IMR-90 (cell line): ENCODE measurements around the gene SLC2A6. TPM values are rescaled to one million over a fixed set of nuclear protein-coding genes. Genes with fewer than 3 reads are reported as not detected.

Experiments used
- ATAC-seq: fragments of 200-7000 bp; cut with Tn5 transposase; 2 replicates; pipeline ENCODE4 v1.9.1; 2020; ENCODE audit warnings: low read depth, mild to moderate bottlenecking, moderate library complexity
- BruUV-seq: library from RNA; stranded (reverse); fragments of 400-500 nt; replicated peaks from 2 replicates; lab custom pipeline; 2021; lab: Mats Ljungman, UMichigan
- CTCF ChIA-PET: fragments of 300-600 bp; formaldehyde crosslinking; extraction: SDS; loops from one replicate; lab custom pipeline; 2021; ENCODE audit warnings: antibody characterized with exemption; lab: Yijun Ruan, JAX
- POLR2A ChIA-PET: fragments of 300-600 bp; sonication (Branson Sonifier 250); formaldehyde crosslinking; loops from one replicate; lab custom pipeline; 2022; ENCODE audit warnings: antibody characterized with exemption; ENCODE audit not compliant: unreplicated experiment; lab: Charles Lee
- DNase-seq: peaks from one replicate; pipeline ENCODE4 v3.0.0; 2013
- H2AFZ ChIP-seq: replicated peaks from 2 replicates; pipeline ENCODE3; 2013; ENCODE audit warnings: low read length, mild to moderate bottlenecking; ENCODE audit not compliant: poor library complexity
- H2AK5ac ChIP-seq: 2 replicates; pipeline ENCODE4 v1.6.1; 2013; ENCODE audit warnings: low read depth, low read length, inconsistent platforms
- H2AK9ac ChIP-seq: replicated peaks from 2 replicates; pipeline ENCODE3; 2013; ENCODE audit warnings: mild to moderate bottlenecking, low read depth, low read length, moderate library complexity; ENCODE audit not compliant: poor library complexity
- H2BK120ac ChIP-seq: 2 replicates; pipeline ENCODE4 v1.6.1; 2013; ENCODE audit warnings: low read depth, low read length, inconsistent platforms
- H2BK15ac ChIP-seq: 3 replicates; pipeline ENCODE4 v1.6.1; 2013; ENCODE audit warnings: low read depth, low read length, inconsistent platforms
- H2BK20ac ChIP-seq: 2 replicates; pipeline ENCODE4 v1.6.1; 2013; ENCODE audit warnings: low read depth, mild to moderate bottlenecking, inconsistent platforms, low read length, moderate library complexity
- H2BK5ac ChIP-seq: 2 replicates; pipeline ENCODE4 v1.6.1; 2013; ENCODE audit warnings: mild to moderate bottlenecking, low read depth, low read length, inconsistent platforms; ENCODE audit not compliant: poor library complexity, severe bottlenecking
- H3K14ac ChIP-seq: replicated peaks from 2 replicates; pipeline ENCODE4 v1.6.1; 2013; ENCODE audit warnings: low read depth, low read length, inconsistent platforms
- H3K18ac ChIP-seq: 2 replicates; pipeline ENCODE4 v1.6.1; 2013; ENCODE audit warnings: low read depth, low read length, control low read depth
- H3K23ac ChIP-seq: 2 replicates; pipeline ENCODE4 v1.6.1; 2013; ENCODE audit warnings: low read depth, low read length, inconsistent platforms
- H3K27ac ChIP-seq: 2 replicates; pipeline ENCODE4 v1.5.1; 2013; ENCODE audit warnings: mild to moderate bottlenecking, control low read depth, low read length; ENCODE audit not compliant: insufficient read depth
- H3K27me3 ChIP-seq: 2 replicates; pipeline ENCODE4 v1.6.1; 2013; ENCODE audit warnings: low read length; ENCODE audit not compliant: control insufficient read depth, insufficient read depth
- H3K36me3 ChIP-seq: 2 replicates; pipeline ENCODE4 v1.6.1; 2013; ENCODE audit warnings: low read length, mixed read lengths; ENCODE audit not compliant: control insufficient read depth, insufficient read depth
- H3K4ac ChIP-seq: 2 replicates; pipeline ENCODE4 v1.6.1; 2013; ENCODE audit warnings: low read depth, low read length, inconsistent platforms
- H3K4me1 ChIP-seq: 2 replicates; pipeline ENCODE4 v1.6.1; 2013; ENCODE audit warnings: low read length, mixed read lengths; ENCODE audit not compliant: control insufficient read depth, insufficient read depth
- H3K4me2 ChIP-seq: 2 replicates; pipeline ENCODE4 v1.6.1; 2013; ENCODE audit warnings: low read depth, mild to moderate bottlenecking, control low read depth, low read length, moderate library complexity
- H3K4me3 ChIP-seq: 2 replicates; pipeline ENCODE4 v1.5.1; 2013; ENCODE audit warnings: low read depth, mild to moderate bottlenecking, control low read depth, low read length, moderate library complexity; ENCODE audit not compliant: insufficient read depth
- H3K56ac ChIP-seq: 2 replicates; pipeline ENCODE4 v1.6.1; 2013; ENCODE audit warnings: low read length, inconsistent platforms; ENCODE audit not compliant: insufficient read depth; ENCODE audit errors: extremely low read depth
- H3K79me1 ChIP-seq, 2 experiments: 2 replicates each; pipeline ENCODE4 v1.6.1; 2013; ENCODE audit warnings: low read length in 2 of 2, inconsistent platforms in 1 of 2, low read depth in 1 of 2
- H3K9ac ChIP-seq: 2 replicates; pipeline ENCODE4 v1.6.1; 2013; ENCODE audit warnings: low read depth, low read length, control low read depth
- H3K9me1 ChIP-seq: 2 replicates; pipeline ENCODE4 v1.6.1; 2013; ENCODE audit warnings: low read length, inconsistent platforms; ENCODE audit not compliant: insufficient read depth
- H3K9me3 ChIP-seq: 2 replicates; pipeline ENCODE4 v1.6.1; 2013; ENCODE audit warnings: low read length; ENCODE audit not compliant: control insufficient read depth, insufficient read depth
- H4K20me1 ChIP-seq: 2 replicates; pipeline ENCODE4 v1.6.1; 2013; ENCODE audit warnings: low read length, inconsistent platforms; ENCODE audit not compliant: insufficient read depth
- H4K5ac ChIP-seq: 2 replicates; pipeline ENCODE4 v1.6.1; 2013; ENCODE audit warnings: mild to moderate bottlenecking, low read depth, low read length, control low read depth
- H4K8ac ChIP-seq, 2 experiments: 2 replicates each; pipeline ENCODE4 v1.6.1; 2013; ENCODE audit warnings: low read depth in 2 of 2, low read length in 2 of 2, control low read depth in 1 of 2, inconsistent platforms in 1 of 2
- H4K91ac ChIP-seq: 2 replicates; pipeline ENCODE4 v1.6.1; 2013; ENCODE audit warnings: low read depth, low read length, inconsistent platforms; ENCODE audit not compliant: insufficient read depth
- BHLHE40 ChIP-seq: fragments of 150-350 bp; IDR thresholded peaks from 2 replicates; pipeline ENCODE4 v1.6.1; 2016; ENCODE audit warnings: mild to moderate bottlenecking, low read depth, low read length
- CHD1 ChIP-seq: IDR thresholded peaks from 2 replicates; pipeline ENCODE4 v1.6.1; 2012; ENCODE audit warnings: low read depth, low read length, improper control_type of control experiment
- MAFK ChIP-seq: IDR thresholded peaks from 2 replicates; pipeline ENCODE4 v1.6.1; 2012; ENCODE audit warnings: low read depth, low read length, improper control_type of control experiment
- MAZ ChIP-seq: IDR thresholded peaks from 2 replicates; pipeline ENCODE4 v1.6.1; 2012; ENCODE audit warnings: low read depth, mild to moderate bottlenecking, low read length, improper control_type of control experiment, moderate library complexity, borderline replicate concordance
- MXI1 ChIP-seq: IDR thresholded peaks from 2 replicates; pipeline ENCODE4 v1.6.1; 2012; ENCODE audit warnings: low read depth, mild to moderate bottlenecking, low read length, moderate library complexity, borderline replicate concordance
- NFE2L2 ChIP-seq: fragments of 150-350 bp; IDR thresholded peaks from 2 replicates; pipeline ENCODE4 v1.6.1; 2016; ENCODE audit warnings: low read depth, mild to moderate bottlenecking, low read length
- POLR2A ChIP-seq: IDR thresholded peaks from 2 replicates; pipeline ENCODE4 v1.6.1; 2012; ENCODE audit warnings: mild to moderate bottlenecking, low read depth, low read length
- RAD21 ChIP-seq: IDR thresholded peaks from 2 replicates; pipeline ENCODE4 v1.6.1; 2012; ENCODE audit warnings: low read length, improper control_type of control experiment
- WGBS, 2 experiments: methylation state at CpG; one replicate each; pipeline versions ENCODE4 v1.1.5 to v1.1.7; 2013; ENCODE audit warnings: missing lambda C conversion rate in 2 of 2; ENCODE audit not compliant: insufficient read length in 1 of 2; ENCODE audit errors: extremely low coverage in 2 of 2; 5-methylcytosine and 5-hydroxymethylcytosine counted together
- dilution Hi-C: fragments of 300-500 bp; cut with HindIII; formaldehyde crosslinking; loops from one replicate; pipeline ENCODE4 v1.14.3; 2018; ENCODE audit warnings: low sequenced_read_pairs; ENCODE audit not compliant: unreplicated experiment
- in situ Hi-C: fragments of 300-500 bp; cut with MboI; formaldehyde crosslinking; loops from 3 replicates; pipeline ENCODE4 v1.14.3; 2019; ENCODE audit warnings: low sequenced_read_pairs, inconsistent platforms, mixed read lengths
- intact Hi-C: fragments of 100-400 bp; cut with micrococcal nuclease; formaldehyde crosslinking; loops from 2 replicates; pipeline ENCODE4 v1.10.0; 2022
- polyA plus RNA-seq, 3 experiments: library from polyadenylated mRNA; depleted of rRNA; stranded (reverse); fragments of >200 nt; gene quantifications; 2 replicates each; pipeline ENCODE4 v1.2.3, GENCODE V29; 2012; ENCODE audit warnings: low replicate concordance in 1 of 3
- total RNA-seq: library from RNA; depleted of rRNA; stranded (reverse); fragments of >200 nt; gene quantifications from 2 replicates; pipeline ENCODE4 v1.2.3, GENCODE V29; 2012
- TF ChIP-seq, protein P1 (sequence below): fragments of 150-350 bp; IDR thresholded peaks from 2 replicates; pipeline ENCODE4 v1.6.1; 2017; ENCODE audit warnings: mild to moderate bottlenecking, antibody characterized with exemption, low read length, low read depth
- TF ChIP-seq, protein P2 (sequence below): conservative IDR thresholded peaks from 2 replicates; pipeline ENCODE4 v1.5.1; 2012; ENCODE audit warnings: mild to moderate bottlenecking, low read depth, low read length, improper control_type of control experiment
- TF ChIP-seq, protein P3 (sequence below): fragments of 150-350 bp; IDR thresholded peaks from 2 replicates; pipeline ENCODE4 v1.6.1; 2016; ENCODE audit warnings: low read depth, mild to moderate bottlenecking, low read length, moderate library complexity, borderline replicate concordance

Gene SLC2A6
- total and polyA plus RNA-seq, 2 of the 4 experiments (the other 2 are of a cell fraction) = 2.9 to 8.5 TPM

GRCh38 chr9:133457748-133458147 is 21.2 kb downstream of the SLC2A6 start:
- Histone ChIP-seq H3K4me2 (no peak overlapping the region), H3K9me3 (no peaks in the 10 kb centered on the region)

More at GRCh38 chr9:133457748-133458147, 21.2 kb downstream of the SLC2A6 start:
- dilution Hi-C loops (no loop called here), intact Hi-C loops (loop anchor here (5.0 kb wide), 1 partner anchor 35 kb away; the partner anchor contains the start of gene ADAMTS13), in situ Hi-C loops (no loop called here)
- TF ChIP-seq BHLHE40 = no peak
- TF ChIP-seq RAD21 = no peak
- TF ChIP-seq, protein P1, sequence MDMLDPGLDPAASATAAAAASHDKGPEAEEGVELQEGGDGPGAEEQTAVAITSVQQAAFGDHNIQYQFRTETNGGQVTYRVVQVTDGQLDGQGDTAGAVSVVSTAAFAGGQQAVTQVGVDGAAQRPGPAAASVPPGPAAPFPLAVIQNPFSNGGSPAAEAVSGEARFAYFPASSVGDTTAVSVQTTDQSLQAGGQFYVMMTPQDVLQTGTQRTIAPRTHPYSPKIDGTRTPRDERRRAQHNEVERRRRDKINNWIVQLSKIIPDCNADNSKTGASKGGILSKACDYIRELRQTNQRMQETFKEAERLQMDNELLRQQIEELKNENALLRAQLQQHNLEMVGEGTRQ = no peak
- no peak for TF ChIP-seq POLR2A
- no peak for TF ChIP-seq MAZ
- TF ChIP-seq, protein P2, sequence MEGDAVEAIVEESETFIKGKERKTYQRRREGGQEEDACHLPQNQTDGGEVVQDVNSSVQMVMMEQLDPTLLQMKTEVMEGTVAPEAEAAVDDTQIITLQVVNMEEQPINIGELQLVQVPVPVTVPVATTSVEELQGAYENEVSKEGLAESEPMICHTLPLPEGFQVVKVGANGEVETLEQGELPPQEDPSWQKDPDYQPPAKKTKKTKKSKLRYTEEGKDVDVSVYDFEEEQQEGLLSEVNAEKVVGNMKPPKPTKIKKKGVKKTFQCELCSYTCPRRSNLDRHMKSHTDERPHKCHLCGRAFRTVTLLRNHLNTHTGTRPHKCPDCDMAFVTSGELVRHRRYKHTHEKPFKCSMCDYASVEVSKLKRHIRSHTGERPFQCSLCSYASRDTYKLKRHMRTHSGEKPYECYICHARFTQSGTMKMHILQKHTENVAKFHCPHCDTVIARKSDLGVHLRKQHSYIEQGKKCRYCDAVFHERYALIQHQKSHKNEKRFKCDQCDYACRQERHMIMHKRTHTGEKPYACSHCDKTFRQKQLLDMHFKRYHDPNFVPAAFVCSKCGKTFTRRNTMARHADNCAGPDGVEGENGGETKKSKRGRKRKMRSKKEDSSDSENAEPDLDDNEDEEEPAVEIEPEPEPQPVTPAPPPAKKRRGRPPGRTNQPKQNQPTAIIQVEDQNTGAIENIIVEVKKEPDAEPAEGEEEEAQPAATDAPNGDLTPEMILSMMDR = no peak
- no peak for TF ChIP-seq MAFK
- no peak for TF ChIP-seq CHD1
- no peak for TF ChIP-seq MXI1
- no peak for TF ChIP-seq NFE2L2
- TF ChIP-seq, protein P3, sequence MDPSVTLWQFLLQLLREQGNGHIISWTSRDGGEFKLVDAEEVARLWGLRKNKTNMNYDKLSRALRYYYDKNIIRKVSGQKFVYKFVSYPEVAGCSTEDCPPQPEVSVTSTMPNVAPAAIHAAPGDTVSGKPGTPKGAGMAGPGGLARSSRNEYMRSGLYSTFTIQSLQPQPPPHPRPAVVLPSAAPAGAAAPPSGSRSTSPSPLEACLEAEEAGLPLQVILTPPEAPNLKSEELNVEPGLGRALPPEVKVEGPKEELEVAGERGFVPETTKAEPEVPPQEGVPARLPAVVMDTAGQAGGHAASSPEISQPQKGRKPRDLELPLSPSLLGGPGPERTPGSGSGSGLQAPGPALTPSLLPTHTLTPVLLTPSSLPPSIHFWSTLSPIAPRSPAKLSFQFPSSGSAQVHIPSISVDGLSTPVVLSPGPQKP = no peak
- Histone ChIP-seq H2AFZ (no peak overlapping the region), H3K56ac (no peak overlapping the region), H3K4ac (no peak overlapping the region), H2AK5ac (no peak overlapping the region), H3K4me1 (peaks cover 7% of the 10 kb centered on the region; the same call in 1 of the 2 replicates), H3K9ac (no peak overlapping the region), H4K5ac (no peak overlapping the region), H4K8ac (no peak overlapping the region), H4K20me1 (no peaks in the 10 kb centered on the region), H2BK120ac (no peak overlapping the region), H3K27ac (no peak overlapping the region), H3K18ac (no peak overlapping the region), H3K4me3 (no peak overlapping the region), H3K79me1 (peaks cover 0 to 6% of the 10 kb centered on the region in 2 experiments; a peak in 2 of 4 replicates), H3K36me3 (no peaks in the 10 kb centered on the region), H3K27me3 (no peaks in the 10 kb centered on the region), H2BK15ac (no peak overlapping the region), H4K91ac (no peak overlapping the region), H3K9me1 (0 out of 2 replicates have a peak, but pooled peaks cover 4% of the 10 kb centered on the region), H2AK9ac (no peak overlapping the region), H3K23ac (no peak overlapping the region), H2BK20ac (no peak overlapping the region), H3K14ac (no peak overlapping the region), H2BK5ac (no peak overlapping the region)
- ATAC-seq (no peak), DNase-seq (no peak)
- BruUV-seq = no TSS peak
- WGBS, 2 experiments = 90% methylated on average over 10 of the region's 11 CpGs; no CpG with 5 or more reads in 1 of the 2 experiments
- POLR2A ChIA-PET = no interaction called here
- CTCF ChIA-PET = no interaction called here
